Nephron (organoid): ENCODE data around the gene FSCN2.

ENCODE experiments used
- H3K27ac Mint-ChIP-seq, 3 experiments: 2 replicates each; pipeline ENCODE4 v1.8.0; 2020; ENCODE audit warnings: mixed read lengths in 3 of 3, mild to moderate bottlenecking in 2 of 3, moderate library complexity in 1 of 3
- H3K27me3 Mint-ChIP-seq: 2 replicates; pipeline ENCODE4 v1.8.0; 2021; ENCODE audit warnings: low read depth, mild to moderate bottlenecking, moderate library complexity, mixed read lengths
- H3K36me3 Mint-ChIP-seq: 2 replicates; pipeline ENCODE4 v1.8.0; 2020; ENCODE audit warnings: low read depth, mixed read lengths
- H3K4me1 Mint-ChIP-seq: 2 replicates; pipeline ENCODE4 v1.8.0; 2020; ENCODE audit warnings: mixed read lengths
- H3K4me3 Mint-ChIP-seq, 3 experiments: 2 replicates each; pipeline ENCODE4 v1.8.0; 2020; ENCODE audit warnings: mild to moderate bottlenecking in 3 of 3, mixed read lengths in 3 of 3, moderate library complexity in 2 of 3
- H3K9me3 Mint-ChIP-seq: 2 replicates; pipeline ENCODE4 v1.8.0; 2020; ENCODE audit warnings: mixed read lengths
- CTCF ChIP-seq, 3 experiments: fragments of 200-600 bp; sonication (generic); IDR thresholded peaks; one replicate each; pipeline ENCODE4 v1.5.0; 2021; ENCODE audit warnings: antibody characterized with exemption in 3 of 3; ENCODE audit not compliant: unreplicated experiment in 3 of 3

Gene FSCN2

GRCh38 chr17:81493198-81494038 is 34.8 kb upstream of the FSCN2 start:
- H3K36me3 Mint-ChIP-seq = no peaks in the 10 kb centered on the region
- no peaks in the 10 kb centered on the region for H3K9me3 Mint-ChIP-seq
- peak overlapping the region in 1 of 3 experiments; percentile 59 for H3K27ac Mint-ChIP-seq
- TF ChIP-seq CTCF (IDR thresholded peaks at IDR 0.05; ENCODE audit: unreplicated experiment in 3 of 3) = no peak
- H3K4me3 Mint-ChIP-seq = no peak overlapping the region
- H3K27me3 Mint-ChIP-seq = peaks cover 28% of the 10 kb centered on the region
- H3K4me1 Mint-ChIP-seq = peaks cover 29% of the 10 kb centered on the region

- H3K36me3 Mint-ChIP-seq = no peaks in the 10 kb centered on the region
- no peaks in the 10 kb centered on the region for H3K9me3 Mint-ChIP-seq
- H3K4me1 Mint-ChIP-seq = peaks cover 24% of the 10 kb centered on the region
- H3K27me3 Mint-ChIP-seq = peaks cover 26% of the 10 kb centered on the region
- H3K4me3 Mint-ChIP-seq = no peak overlapping the region
- H3K27ac Mint-ChIP-seq = peak overlapping the region in 1 of 3 experiments; percentile 54
- TF ChIP-seq CTCF (IDR thresholded peaks at IDR 0.05; ENCODE audit: unreplicated experiment in 3 of 3) = no peak
Observed at GRCh38 chr17:81494626-81495377, 33.4 kb upstream of the FSCN2 start.

DNA sequence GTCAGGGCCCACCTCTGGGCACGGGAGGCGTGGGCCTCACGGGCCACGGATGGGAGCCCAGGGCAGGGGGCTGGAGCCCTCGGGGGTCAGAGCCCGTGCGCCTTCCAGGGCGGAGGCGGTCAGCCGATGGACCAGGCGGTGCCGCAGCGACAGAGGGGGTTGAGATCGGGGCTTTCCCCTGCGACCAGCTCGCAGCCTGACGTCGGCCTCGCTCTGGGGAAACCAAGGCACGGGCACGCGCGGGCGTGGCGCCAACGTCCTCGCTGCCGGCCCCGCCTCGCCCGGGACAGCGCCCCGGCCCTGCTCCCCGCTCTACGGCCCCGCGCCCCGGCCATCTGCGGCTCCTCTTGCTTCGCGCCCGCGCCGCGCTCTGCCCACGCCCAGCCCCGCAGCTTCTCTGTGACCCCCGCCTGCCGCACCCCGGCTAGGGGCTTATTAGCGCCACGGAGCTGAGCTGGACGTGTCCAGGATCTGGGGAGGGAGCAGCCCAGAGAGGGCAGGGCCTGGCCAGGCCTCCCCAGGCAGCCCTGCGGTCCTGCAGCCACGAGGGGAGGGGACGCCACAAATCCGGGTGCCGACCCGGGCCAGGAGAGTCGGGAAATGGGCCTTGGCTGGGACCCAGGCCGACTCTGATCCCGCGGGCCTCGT is 29.1 kb upstream of the FSCN2 start:
- Mint-ChIP-seq H3K27me3 (peaks cover 21% of the 10 kb centered on the region), H3K36me3 (no peaks in the 10 kb centered on the region), H3K27ac (no peak overlapping the region), H3K4me3 (no peak overlapping the region), H3K4me1 (peaks cover 9% of the 10 kb centered on the region), H3K9me3 (no peaks in the 10 kb centered on the region)
- no peak for TF ChIP-seq CTCF (IDR thresholded peaks at IDR 0.05; ENCODE audit: unreplicated experiment in 3 of 3)

- TF ChIP-seq CTCF (IDR thresholded peaks at IDR 0.05; ENCODE audit: unreplicated experiment in 3 of 3) = no peak
- Mint-ChIP-seq H3K27me3 (peaks cover 21% of the 10 kb centered on the region), H3K27ac (no peak overlapping the region), H3K36me3 (no peaks in the 10 kb centered on the region), H3K4me1 (peaks cover 6% of the 10 kb centered on the region), H3K9me3 (no peaks in the 10 kb centered on the region), H3K4me3 (no peak overlapping the region)
Observed at GRCh38 chr17:81499601-81499970, 28.6 kb upstream of the FSCN2 start.

DNA sequence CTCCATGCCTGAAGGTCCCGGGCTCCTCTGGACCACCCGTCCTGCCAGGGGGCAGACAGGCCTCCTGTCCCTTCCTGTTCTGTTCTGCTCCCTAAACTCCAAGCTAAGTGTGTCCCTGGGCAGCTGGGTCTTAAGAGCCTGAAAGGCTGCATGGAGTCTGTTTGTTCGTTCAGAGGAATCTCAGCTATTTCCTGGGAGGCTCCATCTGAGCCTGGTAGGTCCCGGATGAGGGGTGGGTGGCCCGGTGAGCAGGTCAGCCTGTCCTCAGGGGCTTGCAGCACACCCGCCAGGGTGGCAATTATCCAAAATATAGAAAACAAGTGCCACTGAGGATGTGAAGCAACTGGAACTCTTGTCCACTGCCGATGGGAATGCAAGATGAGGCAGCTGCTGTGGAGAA is 28.1 kb upstream of the FSCN2 start:
- Mint-ChIP-seq H3K4me1 (peaks cover 1% of the 10 kb centered on the region), H3K4me3 (no peak overlapping the region), H3K27ac (peak overlapping the region in 1 of 3 experiments; percentile 41), H3K27me3 (peaks cover 19% of the 10 kb centered on the region), H3K9me3 (no peaks in the 10 kb centered on the region), H3K36me3 (no peaks in the 10 kb centered on the region)
- no peak for TF ChIP-seq CTCF (IDR thresholded peaks at IDR 0.05; ENCODE audit: unreplicated experiment in 3 of 3)
